Vagina (tissue), 2 donors: ENCODE results near the gene STIL.
"Not testable (repeated sequence)": the region's sequence is repeated elsewhere in the genome, so short reads cannot be mapped to it uniquely, and the experiment has no call there.

ENCODE experiments used
- CTCF ChIP-seq, 3 experiments: fragments of 450-650 bp in 2 of 3; fragments of 200-600 bp in 1 of 3; sonication (generic) in 1 of 3; IDR thresholded peaks; one replicate each; pipeline ENCODE4 v1.5.1; 2017 to 2019; ENCODE audit warnings: antibody characterized with exemption in 3 of 3, mild to moderate bottlenecking in 2 of 3, moderate library complexity in 2 of 3
- POLR2A ChIP-seq, 2 donors: fragments of 450-650 bp; IDR thresholded peaks; one replicate each; pipeline ENCODE4 v1.6.1; 2017; ENCODE audit warnings: antibody characterized with exemption in 2 of 2, mild to moderate bottlenecking in 2 of 2, moderate library complexity in 2 of 2

GRCh38 chr1:47265529-47265928 lies 48.4 kb downstream of the STIL start:
- not testable (repeated sequence) for TF ChIP-seq CTCF, POLR2A (IDR thresholded peaks at IDR 0.05)
